Stimulated activated CD8-positive, alpha-beta memory T cell treated with anti-CD3 and anti-CD28 coated beads, Interleukin-4, amount 100 ng/mL, for 4 hours (primary cell): ENCODE results near the gene CD8A.
A peak's percentile ranks its signal among the peaks of the same experiment; 100 is the strongest.
"Not testable (repeated sequence)": the region's sequence is repeated elsewhere in the genome, so short reads cannot be mapped to it uniquely, and the experiment has no call there.

Source experiments
- DNase-seq, 2 donors: peaks; one replicate each; pipeline ENCODE4 v3.0.0-alpha.2; 2020; ENCODE audit warnings: low read depth in 2 of 2, low spot score in 1 of 2

Gene CD8A

DNA sequence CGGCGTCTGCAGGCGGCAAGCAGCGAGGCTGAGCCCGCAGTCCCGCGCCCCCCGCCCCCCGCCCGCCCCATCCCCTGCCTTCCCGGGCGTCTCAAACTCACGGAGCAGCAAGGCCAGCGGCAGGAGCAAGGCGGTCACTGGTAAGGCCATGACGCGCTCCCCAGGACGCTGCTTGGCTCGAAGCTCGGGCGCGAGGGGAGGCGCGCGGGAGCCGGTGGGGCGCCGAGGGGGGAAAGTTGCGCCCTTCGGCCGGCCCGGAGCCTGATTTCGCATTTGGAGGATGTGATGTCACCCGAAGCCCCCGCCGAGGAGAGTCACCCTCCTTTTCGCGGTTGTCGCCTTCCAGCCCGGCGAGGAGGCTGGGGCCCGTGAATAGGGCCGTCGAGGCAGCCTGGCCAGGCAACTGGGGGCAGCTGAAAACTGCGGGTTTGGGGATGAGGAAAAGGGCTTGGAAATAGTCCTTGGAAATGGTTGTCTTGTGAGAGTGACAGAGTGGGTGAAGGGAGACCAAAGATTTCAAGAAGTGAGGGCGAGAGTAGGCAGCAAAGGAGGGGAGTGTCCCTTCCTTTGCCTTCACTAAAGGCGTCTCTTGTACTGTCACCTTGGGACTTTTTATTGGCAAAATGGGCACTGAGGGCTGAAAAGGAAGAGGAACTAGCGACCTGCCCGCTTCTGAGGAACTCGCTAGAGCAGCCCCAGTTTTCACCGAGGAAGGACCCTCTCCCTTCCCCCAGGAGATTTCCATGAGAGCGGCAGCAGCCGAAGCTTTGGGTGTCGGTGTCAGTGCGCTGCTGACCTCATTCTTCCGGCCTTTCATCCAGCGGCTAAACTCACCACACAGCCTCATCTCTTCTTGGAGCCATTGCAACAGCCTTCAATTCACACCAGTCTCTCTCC is at the start of gene CD8A:
CD8A (minus strand) TSS at position 238 of the 897 bp plus-strand sequence; CDS start at position 150, 88 bp downstream.
- DNase-seq, result peak in 1 of 2 donors; percentile 64

DNA sequence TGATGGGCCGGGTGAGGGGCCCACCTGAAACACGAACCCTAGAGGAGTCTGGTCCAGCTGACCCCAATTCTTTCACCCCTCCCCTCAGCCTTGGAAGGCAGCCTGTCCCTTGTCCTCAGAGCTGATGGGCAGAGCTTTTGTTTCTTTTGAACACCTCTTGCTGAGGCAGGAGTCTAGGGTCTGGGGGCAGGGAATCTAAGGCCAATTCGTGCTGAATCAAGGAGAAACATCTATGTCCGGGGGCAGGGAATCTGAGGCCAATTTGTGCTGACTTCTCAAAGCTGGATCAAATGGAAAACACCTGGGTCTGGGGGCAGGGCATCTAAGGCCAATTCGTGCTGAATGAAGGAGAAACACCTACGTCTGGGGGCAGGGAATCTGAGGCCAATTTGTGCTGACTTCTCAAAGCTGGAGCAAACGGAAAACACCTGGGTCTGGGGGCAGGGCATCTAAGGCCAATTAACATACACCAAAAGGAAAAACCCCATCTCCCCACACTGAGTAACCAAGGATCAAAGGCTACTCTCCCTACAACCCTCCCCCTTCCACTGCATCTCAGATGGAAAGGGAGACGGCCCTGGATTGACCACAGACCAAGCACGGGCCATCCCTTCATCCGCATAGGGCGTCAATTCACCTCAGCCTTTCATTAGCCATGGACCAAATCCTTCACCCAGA is 49.3 kb upstream of the CD8A start:
- not testable (repeated sequence) for DNase-seq

GRCh38 chr2:86839455-86839854 is 48.7 kb upstream of the CD8A start:
- DNase-seq, result not testable (repeated sequence)

DNA sequence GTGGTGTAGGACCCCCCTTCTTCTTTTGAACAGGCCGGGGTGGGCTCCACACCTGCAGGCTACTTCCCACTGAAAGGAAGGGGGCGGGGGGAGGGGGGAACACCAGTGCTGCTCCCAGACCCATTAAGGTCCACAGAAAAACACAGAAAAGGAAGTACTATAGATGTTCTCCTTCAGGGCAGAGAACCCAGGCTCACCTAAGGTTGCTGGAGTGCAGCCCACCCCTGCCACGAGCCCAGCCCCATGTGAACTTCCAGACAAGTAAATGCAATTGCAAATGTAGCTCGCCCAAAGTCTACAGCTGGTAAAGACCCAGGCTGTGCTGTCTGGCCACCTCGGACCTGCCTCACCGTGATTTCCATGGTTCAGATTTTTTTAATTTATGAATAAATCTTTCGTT is 47.0 kb upstream of the CD8A start:
- DNase-seq, result not testable (repeated sequence)

DNA sequence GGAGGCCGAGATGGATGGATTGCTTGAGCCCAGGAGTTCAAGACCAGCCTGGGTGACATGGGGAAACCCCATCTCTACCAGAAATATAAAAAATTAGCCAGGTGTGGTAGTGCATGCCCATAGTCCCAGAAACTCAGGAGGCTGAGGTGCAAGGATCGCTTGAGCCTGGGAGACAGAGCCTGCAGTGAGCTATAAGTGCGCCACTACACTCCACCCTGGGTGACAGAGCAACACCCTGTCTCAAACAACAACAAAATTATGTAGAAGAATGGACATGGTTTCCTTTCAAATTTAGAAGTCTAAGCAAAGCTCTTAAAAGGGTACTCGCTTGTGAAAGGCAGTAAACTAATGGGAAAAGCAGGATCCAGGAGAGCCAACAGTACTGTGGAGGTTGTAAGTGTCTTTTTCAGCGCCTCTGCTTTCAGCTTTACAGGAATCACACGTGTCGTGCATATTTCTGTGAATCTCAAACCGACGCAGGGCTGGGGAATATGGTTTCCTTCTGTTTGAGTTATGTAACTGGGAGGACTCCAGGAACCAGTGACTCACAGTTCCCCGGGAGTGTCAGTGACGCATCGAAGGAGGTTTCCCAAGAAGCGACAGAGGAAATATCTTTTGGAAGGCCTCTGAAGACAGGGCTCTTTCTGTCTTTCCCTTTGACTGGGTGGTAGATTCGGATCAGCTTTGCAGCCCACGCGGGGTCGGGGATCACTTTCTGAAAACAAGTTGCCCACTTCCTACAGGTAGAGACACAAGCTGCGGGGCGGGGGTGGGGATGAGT is 46.4 kb upstream of the CD8A start:
- DNase-seq, result peak; percentile 36 to 57

- not testable (repeated sequence) for DNase-seq
Observed at GRCh38 chr2:86835548-86835889, 44.8 kb upstream of the CD8A start.

GRCh38 chr2:86833315-86833714 is 42.6 kb upstream of the CD8A start:
- no peak for DNase-seq

- DNase-seq, result no peak
Observed at GRCh38 chr2:86832334-86833096, 41.8 kb upstream of the CD8A start.

DNA sequence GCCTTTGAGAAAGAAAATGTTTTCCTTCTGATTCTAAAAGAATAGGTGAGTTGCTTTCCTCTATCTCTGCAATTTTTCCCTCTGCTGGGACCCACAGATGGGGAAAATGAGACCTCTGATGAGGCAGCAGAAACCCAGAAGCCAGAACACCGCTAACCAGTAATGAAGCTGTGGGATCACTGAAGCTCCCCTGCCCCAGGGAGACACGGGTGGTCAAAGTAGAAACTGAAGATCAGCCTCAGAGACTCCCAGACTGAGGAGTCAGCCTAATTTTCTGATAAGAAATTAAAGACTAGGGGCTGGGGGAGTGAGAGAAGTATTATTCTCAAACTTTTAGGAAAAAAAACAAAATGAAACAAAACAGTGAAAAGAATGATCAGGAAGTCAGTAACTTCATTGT is 40.8 kb upstream of the CD8A start:
- DNase-seq, result no peak

GRCh38 chr2:86826951-86827350 is 36.2 kb upstream of the CD8A start:
- no peak for DNase-seq

DNA sequence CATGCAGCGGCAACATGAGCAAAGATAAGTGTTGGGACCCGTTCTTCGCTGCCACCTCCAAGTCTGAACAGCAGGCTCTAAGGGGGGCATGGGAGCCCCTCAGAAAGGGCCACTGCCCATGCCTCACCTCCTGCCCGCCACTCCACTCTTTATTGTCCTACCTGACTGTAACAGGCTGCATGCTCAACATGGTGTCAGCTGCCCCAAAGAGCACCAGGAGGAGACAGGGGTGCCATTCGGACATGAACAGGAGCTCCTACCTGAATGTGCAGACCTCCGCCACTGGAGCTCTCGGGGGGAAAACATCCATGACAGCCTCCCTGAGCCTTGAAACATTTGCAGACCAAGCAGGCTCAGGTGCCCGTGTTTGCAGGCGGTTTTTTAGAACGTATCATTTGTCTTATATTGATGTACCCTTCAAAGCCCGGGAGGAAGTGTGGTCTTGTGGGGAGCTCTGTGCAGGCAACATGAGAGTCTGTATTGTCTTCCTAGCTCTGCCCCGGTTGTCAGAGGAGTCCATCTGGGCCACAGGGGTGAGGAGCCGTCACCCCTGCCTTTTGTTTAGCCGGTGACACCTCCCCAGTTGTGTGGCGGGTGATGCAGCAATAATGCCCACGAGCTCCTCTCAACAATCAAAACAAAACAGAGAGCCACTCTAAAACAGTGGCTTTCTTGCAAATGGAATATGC is 35.1 kb upstream of the CD8A start:
- no peak for DNase-seq

DNA sequence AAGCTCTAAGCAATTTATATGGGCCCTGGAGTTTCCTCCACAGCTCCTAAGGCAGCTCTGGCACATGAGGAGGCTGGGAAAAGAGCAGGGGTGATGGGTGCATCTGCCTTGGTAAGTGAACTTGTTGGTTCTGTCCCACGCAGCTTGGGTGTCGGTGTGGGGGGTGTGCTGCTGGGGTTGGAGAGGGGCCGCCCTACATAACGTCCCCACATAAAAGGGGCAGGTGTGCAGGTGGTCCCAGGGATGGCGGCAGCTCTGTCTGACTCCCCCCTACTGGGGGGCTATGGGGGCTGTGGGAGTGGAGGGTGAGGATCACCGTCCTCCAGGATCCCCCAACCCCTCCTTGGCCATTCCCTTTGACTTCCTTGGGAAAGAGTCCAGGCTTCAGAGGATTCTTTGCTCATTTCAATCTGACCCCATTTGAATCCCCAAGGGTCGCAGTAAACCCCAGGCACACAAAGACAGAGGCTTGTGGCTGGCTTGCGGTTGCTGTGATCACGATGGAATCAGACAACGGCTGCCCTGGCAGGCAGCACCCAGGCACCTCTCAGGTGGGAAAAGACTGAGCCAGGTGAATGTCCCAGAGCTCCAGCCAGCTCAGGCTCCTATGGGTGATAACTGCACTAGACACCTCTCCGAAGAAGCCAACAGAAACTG is 34.5 kb upstream of the CD8A start:
- no peak for DNase-seq

DNA sequence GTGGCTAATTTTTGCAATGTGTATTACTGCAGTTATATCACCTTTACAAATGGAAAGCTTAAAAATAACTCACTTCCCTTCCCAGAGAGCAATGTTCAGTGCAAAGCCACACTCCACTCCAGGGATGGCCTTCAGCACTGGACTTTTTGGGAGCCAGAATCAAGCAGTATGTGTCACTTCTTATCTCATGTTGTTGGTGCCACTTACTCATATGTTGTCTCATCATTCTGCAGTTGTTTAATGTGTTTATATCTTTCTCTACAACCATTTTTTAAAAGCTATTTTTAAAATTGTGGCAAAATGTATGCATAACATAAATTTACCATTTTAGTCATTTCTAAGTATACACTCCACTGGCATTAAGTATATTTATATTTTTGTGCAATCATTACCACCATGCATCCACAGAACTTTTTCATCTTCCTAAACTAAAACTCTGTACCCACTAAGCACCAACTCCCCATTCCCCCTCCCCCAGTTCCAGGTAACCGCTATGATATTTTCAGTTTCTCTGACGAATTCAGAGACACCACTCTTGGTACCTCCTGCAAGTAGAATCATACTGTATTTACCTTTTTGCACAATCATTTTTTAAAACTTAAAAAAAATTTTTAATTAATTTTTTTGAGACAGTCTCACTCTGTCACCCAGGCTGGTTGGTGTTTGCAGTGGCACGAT is 32.1 kb upstream of the CD8A start:
- DNase-seq, result no peak

DNA sequence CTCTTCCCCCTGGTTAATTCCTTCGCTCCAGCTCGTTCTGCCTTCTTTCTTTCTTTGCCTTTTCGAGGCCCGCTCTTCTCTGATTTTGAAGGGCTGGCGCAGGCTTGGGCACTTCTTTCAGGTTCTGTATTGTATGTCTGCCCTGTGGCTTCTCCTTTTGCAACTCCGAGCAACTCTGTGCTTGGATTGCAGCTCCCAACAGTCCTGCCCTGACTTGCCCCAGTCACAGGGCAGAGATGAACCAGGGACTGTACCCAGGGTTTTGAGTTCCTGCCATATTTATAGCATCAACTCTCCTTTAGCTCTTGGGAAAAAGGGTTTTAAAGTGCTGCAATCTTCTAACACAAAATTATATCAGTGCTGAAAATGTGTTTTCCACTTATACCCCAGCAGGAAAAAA is 31.1 kb upstream of the CD8A start:
- no peak for DNase-seq

- no peak for DNase-seq
Observed at GRCh38 chr2:86821306-86821705, 30.6 kb upstream of the CD8A start.

DNA sequence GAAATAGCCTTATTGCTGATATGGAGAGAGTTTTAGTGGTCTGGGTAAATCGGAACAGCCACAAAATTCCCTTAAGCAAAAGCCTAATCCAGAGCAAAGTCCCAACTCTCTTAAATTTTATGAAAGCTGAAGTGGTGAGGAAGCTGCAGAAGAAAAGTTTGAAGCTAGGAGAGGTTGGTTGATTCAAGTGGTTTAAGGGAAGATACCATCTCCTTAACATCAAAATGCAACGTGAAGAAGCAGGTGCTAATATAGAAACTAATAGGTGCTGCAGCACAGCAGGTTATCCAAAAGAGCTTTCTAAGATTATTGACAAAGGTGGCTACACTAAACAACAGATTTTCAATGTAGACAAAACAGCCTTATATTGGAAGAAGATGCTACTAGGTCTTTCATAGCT is 28.2 kb upstream of the CD8A start:
- no peak for DNase-seq

DNA sequence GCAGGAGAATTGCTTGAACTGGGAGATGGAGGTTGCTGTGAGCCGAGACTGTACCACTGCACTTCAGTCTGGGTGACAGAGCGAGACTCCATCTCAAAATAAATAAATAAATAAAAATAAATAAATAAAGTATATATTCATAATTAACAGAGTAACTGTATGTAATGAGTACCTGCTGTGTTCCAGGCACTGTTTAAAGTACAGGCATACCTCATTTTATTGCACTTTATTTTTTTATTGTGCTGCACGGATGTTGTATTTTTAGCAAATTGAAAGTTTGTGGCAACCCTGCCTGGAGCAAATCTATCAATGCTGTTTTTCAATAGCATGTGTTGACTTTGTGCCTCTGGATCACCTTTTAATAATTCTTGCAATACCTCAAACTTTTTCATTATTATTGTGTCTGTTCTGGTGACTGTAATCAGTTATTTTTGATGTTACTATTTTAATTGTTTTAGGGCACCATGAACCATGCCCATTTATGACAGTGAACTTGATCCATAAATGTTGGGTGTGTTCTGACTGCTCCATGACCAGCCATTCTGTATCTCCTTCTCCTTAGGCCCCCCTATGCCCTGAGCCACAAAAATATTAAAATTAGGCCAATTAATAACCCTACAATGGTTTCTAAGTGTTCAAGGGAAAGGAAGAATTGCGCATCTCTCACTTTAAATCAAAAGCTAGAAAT is 27.5 kb upstream of the CD8A start:
- DNase-seq, result no peak

DNA sequence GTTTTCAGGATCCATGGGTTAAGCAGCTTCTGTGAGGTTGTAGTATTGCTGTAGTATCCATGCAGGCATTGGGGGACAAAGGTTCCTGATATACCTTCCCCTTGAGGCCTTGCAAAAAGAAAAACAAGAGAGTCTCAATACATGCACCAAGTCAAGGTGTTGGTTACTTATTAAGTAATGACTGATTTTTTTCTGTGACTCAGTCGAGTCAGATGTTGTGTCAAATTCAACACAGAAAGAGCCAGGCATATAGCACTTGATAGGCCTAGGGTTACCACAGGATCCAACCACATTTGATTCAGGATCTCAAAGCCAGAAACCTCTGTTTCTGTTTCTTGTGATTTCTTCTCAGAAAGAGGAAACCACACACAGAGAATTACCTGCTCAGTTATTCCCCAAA is 24.9 kb upstream of the CD8A start:
- DNase-seq, result no peak
